GM19395 (cell line): ENCODE results near the gene MCOLN1.

Experiments used
- ATAC-seq: cut with Tn5 transposase; IDR thresholded peaks from one replicate; pipeline ENCODE4 v1.9.1; 2021; ENCODE audit warnings: mild to moderate bottlenecking, moderate library complexity; ENCODE audit not compliant: unreplicated experiment

The MCOLN1 gene

GRCh38 chr19:7500811-7501450, 21.5 kb upstream of the MCOLN1 start:
- no peak for ATAC-seq

DNA sequence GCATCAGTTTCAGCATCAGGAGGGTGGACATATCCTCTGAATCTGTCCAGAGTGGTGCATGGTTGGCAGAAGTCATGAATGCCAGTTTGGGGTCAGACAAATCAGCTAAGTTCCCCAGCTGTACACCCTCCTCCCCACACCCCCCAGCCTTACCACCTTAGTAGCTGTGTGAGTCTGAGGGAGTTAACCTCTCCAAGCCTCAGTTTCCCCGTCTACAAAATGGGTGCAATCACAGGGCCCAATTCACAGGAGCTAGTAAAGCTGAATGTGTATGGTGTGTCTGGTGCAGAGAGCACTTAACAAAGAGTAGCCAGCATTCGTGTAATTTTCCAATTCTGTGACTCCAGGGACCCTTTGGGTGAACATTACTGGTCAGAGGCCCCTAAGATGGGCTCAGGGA, 19.9 kb upstream of the MCOLN1 start:
- no peak for ATAC-seq

DNA sequence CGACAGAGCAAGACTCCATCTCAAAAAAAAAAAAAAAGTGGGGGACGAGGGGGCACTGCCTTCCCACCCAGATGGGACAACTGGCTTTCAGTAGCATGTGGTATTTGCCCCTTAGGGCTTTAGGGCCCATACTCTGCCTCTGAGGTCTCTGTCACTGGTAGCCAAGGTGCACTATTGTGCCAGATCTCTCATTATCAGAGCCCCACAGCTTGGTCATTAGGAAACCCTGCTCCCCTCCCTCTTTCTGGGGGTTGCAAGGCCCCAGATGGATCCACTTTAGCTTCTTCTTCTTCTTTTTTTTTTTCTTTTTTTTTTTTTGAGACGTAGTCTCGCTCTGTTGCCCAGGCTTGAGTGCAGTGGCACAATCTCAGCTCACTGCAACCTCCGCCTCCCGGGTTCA, 17.7 kb upstream of the MCOLN1 start:
- no peak for ATAC-seq

DNA sequence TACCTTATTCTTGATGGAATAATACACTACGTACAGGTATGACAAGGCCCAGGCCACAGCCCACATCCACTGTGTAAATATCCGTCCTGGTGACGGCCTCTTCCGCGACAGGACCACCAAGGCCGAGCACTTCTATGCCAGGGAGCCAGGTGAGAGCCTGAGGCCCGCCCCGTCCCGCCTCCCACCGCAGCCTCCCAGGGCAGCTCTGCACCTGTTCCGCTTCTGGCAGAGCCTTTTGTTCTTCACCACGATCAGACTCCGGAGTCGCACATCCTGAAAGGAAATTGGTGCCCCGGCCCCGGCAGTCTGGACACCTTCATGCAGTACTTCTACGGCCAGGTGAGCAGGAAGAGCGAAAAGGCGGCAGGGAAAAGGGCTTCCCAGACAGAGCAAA, 17.1 kb upstream of the MCOLN1 start:
- ATAC-seq = no peak

DNA sequence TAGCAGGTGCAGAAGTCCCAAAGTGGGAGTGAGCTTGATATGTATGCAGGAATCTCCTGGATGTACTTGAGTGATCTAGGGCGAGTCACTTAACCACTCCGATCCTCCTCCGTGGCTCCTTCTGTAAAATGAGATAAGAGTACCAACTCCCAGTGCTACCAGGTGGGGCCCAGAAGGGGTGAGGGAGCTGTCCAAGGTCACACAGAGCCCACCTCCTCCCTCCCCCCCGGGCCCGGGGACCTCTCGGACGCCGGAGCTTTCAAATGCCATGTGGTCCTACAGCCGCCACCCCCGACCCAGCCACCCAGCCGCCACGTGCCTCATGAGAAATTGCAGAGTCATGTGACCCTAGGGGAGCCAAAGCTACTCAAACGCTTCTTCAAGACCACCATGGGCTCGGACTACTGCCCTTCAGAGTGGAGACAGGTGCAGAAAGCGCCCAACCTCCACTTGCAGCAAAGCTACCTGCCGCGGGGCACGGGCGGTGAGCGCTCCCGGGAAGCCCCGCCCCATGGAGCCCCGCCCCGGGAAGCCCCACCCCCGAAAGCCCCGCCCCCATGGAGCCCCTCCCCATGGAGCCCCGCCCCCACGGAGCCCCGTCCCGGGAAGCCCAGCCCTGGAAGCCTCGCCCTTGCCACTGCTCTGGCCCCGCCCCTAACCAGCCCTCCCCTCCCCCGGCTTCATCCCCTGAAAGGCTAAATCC, 16.6 kb upstream of the MCOLN1 start:
- no peak for ATAC-seq

- no peak for ATAC-seq
Measured at GRCh38 chr19:7506385-7507328, 15.8 kb upstream of the MCOLN1 start.

DNA sequence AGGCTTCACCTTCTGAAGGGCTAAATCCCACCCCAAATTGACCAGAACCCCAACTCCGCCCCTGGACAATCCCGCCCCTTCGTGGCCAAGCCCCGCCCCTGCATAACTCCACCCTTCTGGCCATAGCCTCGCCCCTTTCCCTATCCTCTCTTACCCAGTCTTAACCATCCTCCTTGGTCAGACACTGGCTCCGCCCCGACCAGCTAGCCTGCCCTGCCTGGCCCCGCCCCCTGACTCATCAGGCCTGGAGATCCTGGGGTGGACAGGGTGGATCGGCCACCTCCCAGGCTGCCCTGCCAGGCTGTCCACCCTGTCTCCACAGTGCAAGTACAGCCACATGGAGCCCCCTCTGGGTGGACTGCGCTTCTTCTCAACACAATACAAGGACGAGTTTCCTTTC, 14.5 kb upstream of the MCOLN1 start:
- ATAC-seq = no peak

GRCh38 chr19:7509625-7510024, 12.8 kb upstream of the MCOLN1 start:
- no peak for ATAC-seq

- ATAC-seq = no peak
Measured at GRCh38 chr19:7512400-7512851, 10.0 kb upstream of the MCOLN1 start.

GRCh38 chr19:7513809-7514642, 8.4 kb upstream of the MCOLN1 start:
- ATAC-seq = no peak

DNA sequence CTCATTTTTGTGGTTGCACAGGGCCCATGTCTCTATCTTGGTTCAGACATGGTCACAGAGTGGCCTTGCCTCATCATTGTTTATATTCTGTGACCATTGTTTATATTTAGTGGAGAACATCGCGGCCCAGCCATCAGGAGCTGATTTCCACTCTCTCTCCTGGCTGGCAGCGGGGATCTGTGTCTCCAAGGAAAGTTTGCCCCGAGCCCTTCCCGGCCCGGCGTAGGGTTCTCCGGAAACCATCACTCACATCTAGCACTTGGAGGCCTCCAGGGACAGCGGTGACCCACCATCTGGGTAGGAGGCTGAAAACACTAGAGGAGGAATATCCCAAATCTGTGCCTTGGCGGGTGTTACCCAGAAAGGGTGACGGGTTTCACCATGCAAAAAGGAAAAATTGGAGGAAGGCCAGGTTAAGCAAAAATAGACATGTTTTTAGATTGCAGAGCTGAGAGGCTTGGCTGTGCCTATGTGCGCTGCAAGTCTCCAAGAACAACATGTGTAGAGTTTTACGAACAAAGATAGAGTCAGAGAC, 7.2 kb upstream of the MCOLN1 start:
- no peak for ATAC-seq

- ATAC-seq = no peak
Measured at GRCh38 chr19:7515645-7516151, 6.7 kb upstream of the MCOLN1 start, which contains the start of gene ZNF358. ZNF358 (plus strand) TSS chr19:7516103; CDS start chr19:7519243, 3,140 bp downstream.

- ATAC-seq = no peak
Measured at GRCh38 chr19:7516333-7516732, 6.1 kb upstream of the MCOLN1 start.

DNA sequence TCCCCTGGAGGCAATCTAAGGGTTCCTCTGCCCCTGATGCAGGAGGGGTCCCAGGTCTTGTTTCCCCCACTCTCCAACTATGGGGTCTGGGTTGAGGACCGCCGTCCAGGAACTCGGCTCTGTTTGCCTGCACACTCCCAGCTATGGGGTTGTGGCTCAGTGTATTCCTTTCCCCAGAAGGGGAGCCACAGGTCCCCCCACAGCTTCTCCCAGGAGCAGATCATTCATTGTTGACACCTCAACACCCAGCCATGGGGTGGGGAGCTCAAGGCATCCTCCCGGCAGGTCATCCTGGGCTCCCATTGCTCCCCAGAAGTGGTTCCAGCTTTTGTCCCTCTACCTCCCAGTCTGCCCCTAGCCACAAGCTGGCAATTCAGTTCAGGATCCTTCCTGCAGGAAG, 5.5 kb upstream of the MCOLN1 start:
- no peak for ATAC-seq

DNA sequence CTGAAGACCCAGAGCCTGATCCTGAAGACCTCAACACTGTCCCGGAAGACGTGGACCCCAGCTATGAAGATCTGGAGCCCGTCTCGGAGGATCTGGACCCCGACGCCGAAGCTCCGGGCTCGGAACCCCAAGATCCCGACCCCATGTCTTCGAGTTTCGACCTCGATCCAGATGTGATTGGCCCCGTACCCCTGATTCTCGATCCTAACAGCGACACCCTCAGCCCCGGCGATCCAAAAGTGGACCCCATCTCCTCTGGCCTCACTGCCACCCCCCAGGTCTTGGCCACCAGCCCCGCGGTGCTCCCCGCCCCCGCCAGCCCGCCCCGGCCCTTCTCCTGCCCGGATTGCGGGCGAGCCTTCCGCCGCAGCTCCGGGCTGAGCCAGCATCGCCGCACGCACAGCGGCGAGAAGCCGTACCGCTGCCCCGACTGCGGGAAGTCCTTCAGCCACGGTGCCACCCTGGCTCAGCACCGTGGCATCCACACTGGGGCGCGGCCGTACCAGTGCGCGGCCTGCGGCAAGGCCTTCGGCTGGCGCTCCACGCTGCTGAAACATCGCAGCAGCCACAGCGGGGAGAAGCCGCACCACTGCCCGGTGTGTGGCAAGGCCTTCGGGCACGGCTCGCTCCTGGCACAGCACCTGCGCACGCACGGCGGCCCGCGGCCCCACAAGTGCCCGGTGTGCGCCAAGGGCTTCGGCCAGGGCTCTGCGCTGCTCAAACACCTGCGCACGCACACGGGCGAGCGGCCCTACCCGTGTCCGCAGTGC, 2.9 kb upstream of the MCOLN1 start:
- no peak for ATAC-seq

- ATAC-seq = no peak
Measured at GRCh38 chr19:7520131-7521051, 2.0 kb upstream of the MCOLN1 start.

DNA sequence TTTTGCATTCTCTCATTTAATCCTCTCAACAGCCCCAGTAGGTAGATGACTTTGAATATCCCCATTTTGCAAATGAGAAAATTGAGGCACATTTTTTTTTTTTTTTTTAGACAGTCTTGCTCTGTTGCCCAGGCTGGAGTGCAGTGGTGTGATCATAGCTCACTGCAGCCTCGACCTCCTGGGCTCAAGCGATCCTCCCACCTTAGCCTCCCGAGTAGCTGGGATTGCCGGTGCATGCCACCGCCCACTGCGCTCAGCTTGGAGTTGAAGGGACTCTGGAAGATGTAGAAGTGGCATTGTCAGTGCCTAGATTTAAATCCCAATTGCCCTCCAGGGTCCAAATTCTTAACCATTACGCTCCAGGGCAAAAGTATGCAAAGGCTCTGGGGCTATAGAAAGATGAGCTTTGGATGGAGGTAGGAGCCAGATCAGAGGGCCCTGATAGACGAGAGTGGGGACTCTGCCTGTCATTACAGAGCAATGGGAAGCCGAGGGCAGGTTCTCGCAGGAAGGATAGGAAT, 813 bp upstream of the MCOLN1 start:
- ATAC-seq = no peak
